K562 (cell line): ENCODE results near the gene AP4S1. TPM values are rescaled to one million over a fixed set of nuclear protein-coding genes. Genes with fewer than 3 reads are reported as not detected.
"Not testable (repeated sequence)": the region's sequence is repeated elsewhere in the genome, so short reads cannot be mapped to it uniquely, and the experiment has no call there.

ENCODE experiments used
- ATAC-seq: fragments of 200-7000 bp; cut with Tn5 transposase; 3 replicates; pipeline ENCODE4 v1.9.1; 2020; ENCODE audit warnings: moderate library complexity
- BruUV-seq: library from RNA; stranded (reverse); fragments of 400-500 nt; replicated peaks from 2 replicates; lab custom pipeline; 2021; lab: Mats Ljungman, UMichigan
- CTCF ChIA-PET: fragments of 300-600 bp; formaldehyde crosslinking; extraction: SDS; loops from one replicate; lab custom pipeline; 2021; ENCODE audit warnings: low intra/inter-chr PET ratio; lab: Yijun Ruan, JAX
- POLR2A ChIA-PET: fragments of 300-600, 350-650 bp; sonication (Branson Sonifier 250); formaldehyde crosslinking; extraction: SDS; loops from one replicate; lab custom pipeline; 2021; ENCODE audit warnings: antibody characterized with exemption, inconsistent platforms; lab: Yijun Ruan, JAX
- DNase-seq, 4 experiments: peaks; one replicate each; pipeline versions ENCODE4 v3.0.0 to v3.0.0-alpha.2; 2011 to 2018; ENCODE audit warnings: low spot score in 3 of 4, mixed read lengths in 3 of 4; ENCODE audit errors: extremely low read depth in 1 of 4
- FAIRE-seq: peaks from 2 replicates; lab custom pipeline; 2011; peaks lifted over from hg19 to GRCh38; lab: Jason Lieb, UNC
- H2AFZ ChIP-seq: 2 replicates; pipeline ENCODE4 v1.6.0; 2011; ENCODE audit warnings: low read depth, low read length, control low read depth, inconsistent platforms
- H3K27ac ChIP-seq: fragments of 200-600 bp; 3 replicates; pipeline ENCODE4 v1.8.0; 2011; ENCODE audit warnings: low read depth, mild to moderate bottlenecking, control low read depth, inconsistent platforms, low read length, moderate library complexity, mixed read lengths; ENCODE audit errors: extremely low read depth
- H3K27me3 ChIP-seq, 2 experiments: fragments of 300-600 bp in 1 of 2; 2 replicates in 1 of 2; 3 replicates in 1 of 2; pipeline versions ENCODE4 v1.6.0 to v1.8.0; 2011; ENCODE audit warnings: inconsistent platforms in 2 of 2, low read length in 2 of 2, mild to moderate bottlenecking in 1 of 2, mixed read lengths in 1 of 2, moderate library complexity in 1 of 2; ENCODE audit not compliant: control insufficient read depth in 2 of 2, insufficient read depth in 2 of 2
- H3K36me3 ChIP-seq: fragments of 300-600 bp; 3 replicates; pipeline ENCODE4 v1.8.0; 2011; ENCODE audit warnings: mild to moderate bottlenecking, low read length, inconsistent platforms; ENCODE audit not compliant: control insufficient read depth, insufficient read depth
- H3K4me1 ChIP-seq, 2 experiments: fragments of 200-600 bp in 1 of 2; replicated peaks in 1 of 2; 2 replicates in 1 of 2; 3 replicates in 1 of 2; pipeline versions ENCODE4 v1.5.1 to v1.8.0; 2011; ENCODE audit warnings: inconsistent platforms in 2 of 2, low read length in 2 of 2, mild to moderate bottlenecking in 1 of 2, mixed read lengths in 1 of 2, moderate library complexity in 1 of 2; ENCODE audit not compliant: control insufficient read depth in 2 of 2, insufficient read depth in 2 of 2
- H3K4me2 ChIP-seq: 2 replicates; pipeline ENCODE4 v1.6.1; 2011; ENCODE audit warnings: low read length, control low read depth, inconsistent platforms, mixed read lengths; ENCODE audit not compliant: insufficient read depth
- H3K4me3 ChIP-seq: fragments of 200-600 bp; sonication (generic), shearing (Covaris generic); 2 replicates; pipeline ENCODE4 v1.5.1; 2016; ENCODE audit warnings: control low read depth, inconsistent platforms
- H3K79me2 ChIP-seq: fragments of 200-600 bp; 3 replicates; pipeline ENCODE4 v1.8.0; 2011; ENCODE audit warnings: low read length, inconsistent platforms; ENCODE audit not compliant: control insufficient read depth, insufficient read depth
- H3K9ac ChIP-seq, 2 experiments: 2 replicates each; pipeline versions ENCODE4 v1.6.0 to v1.6.1; 2011; ENCODE audit warnings: low read depth in 2 of 2, low read length in 2 of 2, control low read depth in 1 of 2, inconsistent platforms in 1 of 2, mild to moderate bottlenecking in 1 of 2, mixed read lengths in 1 of 2; ENCODE audit not compliant: insufficient read depth in 1 of 2
- H3K9me1 ChIP-seq: one replicate; pipeline ENCODE4 v1.6.0; 2011; ENCODE audit warnings: inconsistent platforms, mild to moderate bottlenecking, low read length, moderate library complexity; ENCODE audit not compliant: control insufficient read depth, insufficient read depth
- H3K9me3 ChIP-seq: replicated peaks from 2 replicates; pipeline ENCODE4 v1.5.1; 2011; ENCODE audit warnings: low read depth, low read length, inconsistent platforms; ENCODE audit not compliant: control insufficient read depth, insufficient read depth
- H4K20me1 ChIP-seq: replicated peaks from 2 replicates; pipeline ENCODE4 v1.6.1; 2011; ENCODE audit warnings: low read length, inconsistent platforms, mixed read lengths; ENCODE audit not compliant: control insufficient read depth, insufficient read depth
- ARID1B ChIP-seq: fragments of 450-650 bp; IDR thresholded peaks from 2 replicates; pipeline ENCODE4 v1.6.1; 2016; ENCODE audit warnings: antibody characterized with exemption, mild to moderate bottlenecking, inconsistent platforms
- ARID3A ChIP-seq: IDR thresholded peaks from 2 replicates; pipeline ENCODE4 v1.6.1; 2012; ENCODE audit warnings: low read depth, low read length, improper control_type of control experiment, borderline replicate concordance
- CC2D1A ChIP-seq: fragments of 450-650 bp; IDR thresholded peaks from 2 replicates; pipeline ENCODE4 v1.6.1; 2017; ENCODE audit warnings: mild to moderate bottlenecking
- CTCF ChIP-seq, 3 experiments: IDR thresholded peaks in 2 of 3; conservative IDR thresholded peaks in 1 of 3; 2 replicates each; pipeline ENCODE4 v1.5.1; 2011 to 2012; ENCODE audit warnings: low read length in 3 of 3, mild to moderate bottlenecking in 3 of 3, control low read depth in 2 of 3, improper control_type of control experiment in 1 of 3, inconsistent platforms in 1 of 3, low read depth in 1 of 3, mixed read lengths in 1 of 3, moderate library complexity in 1 of 3; ENCODE audit not compliant: insufficient read depth in 2 of 3
- DACH1 ChIP-seq: fragments of 450-650 bp; IDR thresholded peaks from 2 replicates; pipeline ENCODE4 v1.6.1; 2018; ENCODE audit not compliant: partially characterized antibody
- KDM1A ChIP-seq, 2 experiments: fragments of 450-650 bp; IDR thresholded peaks; 2 replicates each; pipeline ENCODE4 v1.6.1; 2016; ENCODE audit warnings: mild to moderate bottlenecking in 2 of 2
- RAD21 ChIP-seq, 2 experiments: fragments of 250-450 bp in 1 of 2; fragments of 450-650 bp in 1 of 2; sonication (Bioruptor Pico) in 1 of 2; formaldehyde crosslinking in 1 of 2; IDR thresholded peaks in 1 of 2; conservative IDR thresholded peaks in 1 of 2; 2 replicates each; pipeline versions ENCODE4 v1.4.0 to v1.8.0; 2020 to 2022; ENCODE audit warnings: mild to moderate bottlenecking in 2 of 2, moderate library complexity in 1 of 2
- REST ChIP-seq, 2 experiments: fragments of 450-650 bp; formaldehyde crosslinking in 1 of 2; IDR thresholded peaks; 2 replicates each; pipeline versions ENCODE4 v1.4.0 to v1.6.1; 2014 to 2020; ENCODE audit warnings: mild to moderate bottlenecking in 2 of 2, borderline replicate concordance in 1 of 2, low read depth in 1 of 2
- WGBS: fragments of 100-300 bp; shearing (Covaris generic); methylation state at CpG from one replicate; pipeline ENCODE4 v1.1.6; 2016; ENCODE audit warnings: low coverage, mixed read lengths; ENCODE audit not compliant: insufficient coverage; ENCODE audit errors: missing lambda C conversion rate; 5-methylcytosine and 5-hydroxymethylcytosine counted together
- in situ Hi-C: fragments of 300-500 bp; cut with MboI; formaldehyde crosslinking; loops from 4 replicates; pipeline ENCODE4 v1.15.0; 2018; ENCODE audit warnings: inconsistent platforms, mixed read lengths
- intact Hi-C: fragments of 100-400 bp; cut with micrococcal nuclease; formaldehyde crosslinking; loops from 2 replicates; pipeline ENCODE4 v1.14.2; 2022
- polyA plus RNA-seq, 8 experiments: library from polyadenylated mRNA; depleted of rRNA in 4 of 8; stranded (reverse) in 5 of 8; unstranded in 3 of 8; fragments of >200 nt; fragmentation: Nextera tagmentation in 2 of 8; fragmentation: Illumina TruSeq in 1 of 8; extraction: Ambion mirVana in 2 of 8; extraction: Trizol in 1 of 8; gene quantifications; 2 replicates each; pipeline versions ENCODE4 v1.2.1 to v1.2.3, GENCODE V29; 2011 to 2014; ENCODE audit warnings: inconsistent platforms in 1 of 8, missing spikeins in 1 of 8
- total RNA-seq, 7 experiments: library from RNA; depleted of rRNA in 6 of 7; stranded (reverse); fragments of >200 nt in 6 of 7; fragmentation: Illumina TruSeq in 2 of 7; extraction: Trizol in 2 of 7; gene quantifications; 2 replicates each; pipeline versions ENCODE4 v1.2.1 to v1.2.3, GENCODE V29; 2011 to 2021; ENCODE audit warnings: low replicate concordance in 1 of 7

The AP4S1 gene
- total and polyA plus RNA-seq, 9 of the 15 experiments (the other 6 are each of a cell fraction or from before 2014, with no cell fraction given): 3.7 to 7.8 (median 5.9) TPM

GRCh38 chr14:30980106-30980704, 45.2 kb upstream of the AP4S1 start:
- 50% methylated on average over 11 of the region's 13 CpGs for WGBS
- H3K27me3 ChIP-seq; H3K27ac ChIP-seq; H3K4me1 ChIP-seq; H4K20me1 ChIP-seq; H3K4me3 ChIP-seq; H3K9me3 ChIP-seq; H3K9me1 ChIP-seq; H3K9ac ChIP-seq; H3K36me3 ChIP-seq; BruUV-seq; H3K4me2 ChIP-seq; H2AFZ ChIP-seq; TF ChIP-seq REST (CRISPR knock-in tag; IDR thresholded peaks at IDR 0.05; ENCODE audit: low read depth): not testable (repeated sequence)
- POLR2A ChIA-PET: interaction anchor here (0.6 to 1.3 kb wide), 3 partner anchors 16 to 105 kb away, joined by 3 to 4 read pairs (median 3); no protein-coding TSS in a partner anchor
- ATAC-seq (peak; percentile 76), FAIRE-seq (peak; percentile 80), DNase-seq (peak; percentile 16 to 58 (median 33))
- in situ Hi-C loops: loop anchor here (5.0 kb wide), 1 partner anchor 102 kb away; no protein-coding TSS in a partner anchor
- H3K79me2 ChIP-seq: peaks cover 94% of the 10 kb centered on the region
- intact Hi-C loops: loop anchor here (1.0 to 2.0 kb wide), 2 partner anchors 47 to 102 kb away; partner anchors contain the start of gene STRN3
- CTCF ChIA-PET: interaction anchor here (1.3 to 1.9 kb wide), 2 partner anchors 102 to 1275 kb away, joined by 5 to 11 read pairs; no protein-coding TSS in a partner anchor
- peak; percentile 68 for TF ChIP-seq CC2D1A
- peak; percentile 56 for TF ChIP-seq DACH1
- peak; percentile 34 to 66 (median 50); a peak in 5 of 6 replicates for TF ChIP-seq CTCF (IDR thresholded peaks at IDR 0.05 in 2 of 3, conservative IDR thresholded peaks at IDR 0.05 in 1 of 3; ENCODE audit: insufficient read depth in 2 of 3, low read depth in 1 of 3, low read length in 3 of 3)
- TF ChIP-seq ARID3A: peak; percentile 91
- peak; percentile 61; the same call in 1 of the 2 replicates for TF ChIP-seq REST (IDR thresholded peaks at IDR 0.05; ENCODE audit: borderline replicate concordance)
- TF ChIP-seq RAD21 (CRISPR knock-in tag; conservative IDR thresholded peaks at IDR 0.05 in 1 of 2, IDR thresholded peaks at IDR 0.05 in 1 of 2): peak; percentile 36 to 73
- TF ChIP-seq ARID1B: peak; percentile 26; the same call in 1 of the 2 replicates
- peak; percentile 22 to 57; a peak in 3 of 4 replicates for TF ChIP-seq KDM1A (IDR thresholded peaks at IDR 0.05)
